ENCODE measurements around the gene SPOCK3.
"Not testable (repeated sequence)": the region's sequence is repeated elsewhere in the genome, so short reads cannot be mapped to it uniquely, and the experiment has no call there.

The SPOCK3 gene

GRCh38 chr4:166987026-166987425 lies 247.3 kb downstream of the SPOCK3 start:
- H3K4me3 ChIP-seq (ENCODE audit: low read depth, low read length), result no peak overlapping the region
- DNase-seq (ENCODE audit: low read depth), result no peak
- no peak for TF ChIP-seq CTCF (IDR thresholded peaks at IDR 0.05; ENCODE audit: low read depth, low read length, missing control alignments)

GRCh38 chr4:166981847-166982246 lies 252.4 kb downstream of the SPOCK3 start:
- H3K4me3 ChIP-seq (ENCODE audit: low read depth, low read length), result no peak overlapping the region
- no peak for DNase-seq (ENCODE audit: low read depth)
- no peak for TF ChIP-seq CTCF (IDR thresholded peaks at IDR 0.05; ENCODE audit: low read depth, low read length, missing control alignments)

GRCh38 chr4:166980419-166980818 lies 253.9 kb downstream of the SPOCK3 start:
- TF ChIP-seq CTCF (IDR thresholded peaks at IDR 0.05; ENCODE audit: low read depth, low read length, missing control alignments), result no peak
- no peak overlapping the region for H3K4me3 ChIP-seq (ENCODE audit: low read depth, low read length)
- no peak for DNase-seq (ENCODE audit: low read depth)

GRCh38 chr4:166977596-166977995 lies 256.7 kb downstream of the SPOCK3 start:
- DNase-seq (ENCODE audit: low read depth), result no peak
- no peak for TF ChIP-seq CTCF (IDR thresholded peaks at IDR 0.05; ENCODE audit: low read depth, low read length, missing control alignments)
- H3K4me3 ChIP-seq (ENCODE audit: low read depth, low read length), result no peak overlapping the region

- DNase-seq (ENCODE audit: low read depth), result no peak
- H3K4me3 ChIP-seq (ENCODE audit: low read depth, low read length), result no peak overlapping the region
- no peak for TF ChIP-seq CTCF (IDR thresholded peaks at IDR 0.05; ENCODE audit: low read depth, low read length, missing control alignments)
These were observed 262.2 kb downstream of the SPOCK3 start for GRCh38 chr4:166972071-166972470.

- not testable (repeated sequence) for H3K4me3 ChIP-seq (ENCODE audit: low read depth, low read length); DNase-seq (ENCODE audit: low read depth)
These were observed 266.1 kb downstream of the SPOCK3 start for GRCh38 chr4:166968219-166968618.

GRCh38 chr4:166965562-166965961 lies 268.7 kb downstream of the SPOCK3 start:
- no peak for DNase-seq (ENCODE audit: low read depth)
- TF ChIP-seq CTCF (IDR thresholded peaks at IDR 0.05; ENCODE audit: low read depth, low read length, missing control alignments), result no peak
- H3K4me3 ChIP-seq (ENCODE audit: low read depth, low read length), result no peak overlapping the region

- TF ChIP-seq CTCF (IDR thresholded peaks at IDR 0.05; ENCODE audit: low read depth, low read length, missing control alignments), result no peak
- DNase-seq (ENCODE audit: low read depth), result no peak
- no peak overlapping the region for H3K4me3 ChIP-seq (ENCODE audit: low read depth, low read length)
These were observed 276.8 kb downstream of the SPOCK3 start for GRCh38 chr4:166957451-166957850.
